Measurements from ENCODE around the gene MARCHF10. TPM values are rescaled to one million over a fixed set of nuclear protein-coding genes. Genes with fewer than 3 reads are reported as not detected.

The MARCHF10 gene
- total RNA-seq, 4 donors from 2014 or later = 0.29 to 0.81 TPM; not detected in 2

DNA sequence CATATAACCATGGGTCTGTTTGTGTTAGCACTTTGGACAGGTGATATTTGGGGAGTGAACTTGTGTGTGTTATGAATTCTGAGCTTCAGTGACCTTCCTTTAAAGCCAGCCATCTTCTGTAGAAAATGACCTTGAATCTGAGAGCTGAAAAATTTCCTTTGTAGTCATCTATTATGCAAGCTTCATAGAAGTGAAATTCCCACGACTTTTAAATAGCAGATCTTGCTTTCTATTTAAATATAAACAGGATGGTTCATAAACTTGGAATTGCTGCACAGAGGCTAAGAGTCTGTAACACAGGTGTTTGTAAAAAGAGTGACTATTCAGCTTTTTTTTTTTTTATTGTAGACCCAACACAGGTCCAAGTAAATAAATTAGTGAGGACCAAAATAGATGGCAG lies 85.5 kb downstream of the MARCHF10 start:
- H3K4me3 ChIP-seq (replicated peaks in 1 of 3) = no peak overlapping the region
- intact Hi-C loops (cut with DNase I) = no loop called here
- no peaks in the 10 kb centered on the region for H3K27me3 ChIP-seq
- H3K36me3 ChIP-seq = no peaks in the 10 kb centered on the region
- DNase-seq = no peak
- TF ChIP-seq, protein P1, sequence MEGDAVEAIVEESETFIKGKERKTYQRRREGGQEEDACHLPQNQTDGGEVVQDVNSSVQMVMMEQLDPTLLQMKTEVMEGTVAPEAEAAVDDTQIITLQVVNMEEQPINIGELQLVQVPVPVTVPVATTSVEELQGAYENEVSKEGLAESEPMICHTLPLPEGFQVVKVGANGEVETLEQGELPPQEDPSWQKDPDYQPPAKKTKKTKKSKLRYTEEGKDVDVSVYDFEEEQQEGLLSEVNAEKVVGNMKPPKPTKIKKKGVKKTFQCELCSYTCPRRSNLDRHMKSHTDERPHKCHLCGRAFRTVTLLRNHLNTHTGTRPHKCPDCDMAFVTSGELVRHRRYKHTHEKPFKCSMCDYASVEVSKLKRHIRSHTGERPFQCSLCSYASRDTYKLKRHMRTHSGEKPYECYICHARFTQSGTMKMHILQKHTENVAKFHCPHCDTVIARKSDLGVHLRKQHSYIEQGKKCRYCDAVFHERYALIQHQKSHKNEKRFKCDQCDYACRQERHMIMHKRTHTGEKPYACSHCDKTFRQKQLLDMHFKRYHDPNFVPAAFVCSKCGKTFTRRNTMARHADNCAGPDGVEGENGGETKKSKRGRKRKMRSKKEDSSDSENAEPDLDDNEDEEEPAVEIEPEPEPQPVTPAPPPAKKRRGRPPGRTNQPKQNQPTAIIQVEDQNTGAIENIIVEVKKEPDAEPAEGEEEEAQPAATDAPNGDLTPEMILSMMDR (IDR thresholded peaks at IDR 0.05) = no peak
- TF ChIP-seq POLR2A (IDR thresholded peaks at IDR 0.05) = no peak
- no peaks in the 10 kb centered on the region for H3K9me3 ChIP-seq
- H3K4me1 ChIP-seq = no peaks in the 10 kb centered on the region
- H3K27ac ChIP-seq = no peak overlapping the region
- WGBS, 2 donors = 59 to 65% methylated on average over 1 of the region's 1 CpG

DNA sequence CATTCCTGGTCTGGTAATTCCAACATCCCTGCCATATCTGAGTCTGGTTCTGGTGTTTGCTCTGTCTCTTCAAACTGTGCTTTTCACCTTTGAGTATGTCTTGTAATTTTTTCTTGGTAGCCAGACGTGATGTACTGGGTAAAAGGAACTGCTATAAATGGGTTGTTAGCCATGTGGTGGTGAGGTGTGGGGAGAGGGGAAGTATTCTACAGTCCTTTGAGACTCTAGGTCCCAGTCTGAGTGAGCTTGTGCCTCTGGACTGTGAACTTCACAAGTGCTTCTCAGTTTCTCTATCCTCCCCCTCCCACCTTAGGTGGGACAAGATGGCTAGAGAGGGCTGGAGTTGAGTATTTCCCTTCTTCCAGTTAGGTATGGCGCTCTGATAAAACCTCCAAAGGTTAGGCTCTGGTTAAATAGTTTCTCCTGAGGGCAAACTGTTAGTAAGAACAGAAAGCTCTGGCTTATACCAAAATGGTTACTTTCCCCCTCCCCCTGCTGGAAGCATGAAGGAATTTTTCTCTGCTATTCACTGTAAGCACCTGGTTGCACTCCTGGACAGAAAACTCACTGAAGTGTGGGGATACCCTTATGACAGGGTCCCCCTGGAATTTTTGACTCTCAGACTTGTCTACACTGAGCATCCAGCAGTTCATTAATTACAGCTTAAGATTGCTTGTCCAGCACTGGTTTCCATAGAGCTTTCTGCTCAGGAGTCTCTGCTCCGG lies 87.8 kb downstream of the MARCHF10 start:
- intact Hi-C loops (cut with DNase I) = no loop called here
- TF ChIP-seq, protein P1 (IDR thresholded peaks at IDR 0.05) = peak in 2 of 6 experiments; percentile 8 to 19
- no peak for TF ChIP-seq POLR2A (IDR thresholded peaks at IDR 0.05)
- Histone ChIP-seq H3K4me1 (no peaks in the 10 kb centered on the region), H3K4me3 (replicated peaks in 1 of 3) (no peak overlapping the region), H3K36me3 (no peaks in the 10 kb centered on the region), H3K27me3 (no peaks in the 10 kb centered on the region), H3K9me3 (no peaks in the 10 kb centered on the region), H3K27ac (no peak overlapping the region)
- DNase-seq = no peak
- 78 to 80% methylated on average over 3 of the region's 3 CpGs for WGBS, 2 donors

DNA sequence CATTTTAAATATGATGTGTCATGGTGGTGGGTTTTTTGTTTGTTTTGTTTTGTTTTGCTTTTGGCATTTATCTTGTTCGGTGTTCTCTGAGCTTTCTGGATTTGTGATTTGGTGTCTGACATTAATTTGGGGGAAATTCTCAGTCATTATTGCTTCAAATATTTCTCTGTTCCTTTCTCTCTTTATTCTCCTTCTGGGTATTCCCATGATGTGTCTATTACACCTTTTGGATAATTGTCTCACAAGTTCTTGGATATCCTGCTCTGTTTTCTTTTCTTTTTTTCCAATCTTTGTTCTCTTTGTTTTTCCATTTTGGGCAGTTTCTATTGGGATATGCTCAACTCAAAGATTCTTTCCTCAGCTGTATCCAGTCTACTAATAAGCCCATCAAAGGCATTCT lies 88.5 kb downstream of the MARCHF10 start:
- TF ChIP-seq, protein P1 (IDR thresholded peaks at IDR 0.05) = no peak
- no peak for TF ChIP-seq POLR2A (IDR thresholded peaks at IDR 0.05)
- 97% methylated on average over 1 of the region's 1 CpG for WGBS, 2 donors
- Histone ChIP-seq H3K9me3 (no peaks in the 10 kb centered on the region), H3K4me3 (replicated peaks in 1 of 3) (no peak overlapping the region), H3K27me3 (no peaks in the 10 kb centered on the region), H3K27ac (no peak overlapping the region), H3K4me1 (no peaks in the 10 kb centered on the region), H3K36me3 (no peaks in the 10 kb centered on the region)
- intact Hi-C loops (cut with DNase I) = no loop called here
- no peak for DNase-seq

DNA sequence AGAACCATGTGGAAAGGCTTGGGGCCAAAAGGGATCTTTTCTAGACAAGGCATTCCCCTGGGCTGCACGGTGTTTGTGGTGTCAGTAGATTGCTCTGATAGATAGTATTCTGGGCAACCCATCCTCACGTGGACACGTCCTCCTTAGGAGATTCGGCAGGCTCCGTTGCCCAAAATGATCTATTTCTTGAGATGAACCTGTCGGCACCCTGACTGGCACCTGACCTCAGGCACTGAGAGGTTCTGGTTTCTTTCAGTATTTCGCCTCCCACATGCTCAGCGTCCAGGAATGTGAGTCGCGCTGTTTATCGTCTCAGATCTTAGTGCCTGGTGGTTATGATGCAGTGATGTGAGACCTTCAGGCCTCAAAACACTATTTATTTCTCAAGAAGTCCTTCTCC lies 89.7 kb downstream of the MARCHF10 start:
- 74 to 82% methylated on average over 11 of the region's 11 CpGs for WGBS, 2 donors
- Histone ChIP-seq H3K27ac (no peak overlapping the region), H3K27me3 (no peaks in the 10 kb centered on the region), H3K4me3 (replicated peaks in 1 of 3) (no peak overlapping the region), H3K36me3 (no peaks in the 10 kb centered on the region), H3K4me1 (no peaks in the 10 kb centered on the region), H3K9me3 (no peaks in the 10 kb centered on the region)
- intact Hi-C loops (cut with DNase I) = no loop called here
- TF ChIP-seq POLR2A (IDR thresholded peaks at IDR 0.05) = no peak
- TF ChIP-seq, protein P1 (IDR thresholded peaks at IDR 0.05) = no peak
- DNase-seq = no peak

DNA sequence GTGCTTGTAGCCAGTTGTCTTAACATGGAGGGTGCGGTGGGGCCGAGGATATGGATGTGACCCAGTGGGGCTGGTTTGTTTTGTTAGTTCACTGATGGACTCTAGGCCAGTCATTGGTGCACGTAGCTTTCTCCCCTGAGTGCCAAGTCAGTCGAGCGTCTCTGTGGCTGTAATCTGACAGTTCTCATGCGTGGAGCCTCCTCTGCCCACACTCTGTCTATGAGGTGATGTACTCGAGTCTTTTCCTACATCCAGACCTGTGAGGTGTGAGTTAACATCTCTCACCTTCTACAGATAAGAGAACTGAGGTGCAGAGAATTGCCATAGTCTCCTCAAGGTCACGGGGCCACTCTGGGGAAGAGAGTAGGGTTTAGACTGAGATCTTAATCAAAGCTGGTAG lies 90.2 kb downstream of the MARCHF10 start:
- no peak for DNase-seq
- Histone ChIP-seq H3K9me3 (no peaks in the 10 kb centered on the region), H3K27me3 (no peaks in the 10 kb centered on the region), H3K4me1 (no peaks in the 10 kb centered on the region), H3K4me3 (replicated peaks in 1 of 3) (no peak overlapping the region), H3K27ac (no peak overlapping the region), H3K36me3 (no peaks in the 10 kb centered on the region)
- WGBS, 2 donors = 72 to 75% methylated on average over 8 of the region's 8 CpGs
- TF ChIP-seq, protein P1 (IDR thresholded peaks at IDR 0.05) = no peak
- TF ChIP-seq POLR2A (IDR thresholded peaks at IDR 0.05) = no peak
- intact Hi-C loops (cut with DNase I) = no loop called here
